Tongue (tissue), 3 donors: Measurements from ENCODE around the gene ENG. TPM values are rescaled to one million over a fixed set of nuclear protein-coding genes. Genes with fewer than 3 reads are reported as not detected.
A peak's percentile ranks its signal among the peaks of the same experiment; 100 is the strongest.

Experiments used
- DNase-seq: peaks from one replicate; pipeline ENCODE4 v3.0.0-alpha.2; 2015
- small RNA-seq: library from RNA; depleted of rRNA; stranded (forward); fragments of <200 nt; gene quantifications from one replicate; pipeline ENCODE3, GENCODE V24; 2014; ENCODE audit warnings: low replicate concordance
- total RNA-seq: library from RNA; depleted of rRNA; stranded (reverse); fragments of >200 nt; gene quantifications from one replicate; pipeline ENCODE4 v1.2.3, GENCODE V29; 2014

The ENG gene
- total RNA-seq, 1 donor from 2014 or later, result 11.6 TPM

DNA sequence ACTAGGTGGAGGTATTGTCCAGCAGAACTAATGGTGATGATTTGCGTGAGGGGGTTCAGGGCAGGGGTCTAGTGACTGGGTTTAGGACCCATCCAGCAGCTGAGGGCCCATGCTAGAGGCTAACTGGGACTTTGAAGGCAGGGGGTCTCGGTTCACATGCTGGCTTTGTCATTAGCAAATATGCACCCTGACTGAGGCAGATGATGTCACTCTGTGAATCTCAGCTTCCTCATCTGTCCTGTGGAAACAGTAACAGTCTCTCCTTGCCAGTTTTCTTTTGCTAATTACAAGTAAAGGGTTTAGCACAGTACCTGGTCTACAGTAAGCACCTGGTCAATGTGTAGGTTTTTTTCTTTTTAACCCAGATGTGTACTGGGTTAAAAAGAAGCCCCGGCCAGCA, 81.2 kb downstream of the ENG start:
- DNase-seq, result no peak

DNA sequence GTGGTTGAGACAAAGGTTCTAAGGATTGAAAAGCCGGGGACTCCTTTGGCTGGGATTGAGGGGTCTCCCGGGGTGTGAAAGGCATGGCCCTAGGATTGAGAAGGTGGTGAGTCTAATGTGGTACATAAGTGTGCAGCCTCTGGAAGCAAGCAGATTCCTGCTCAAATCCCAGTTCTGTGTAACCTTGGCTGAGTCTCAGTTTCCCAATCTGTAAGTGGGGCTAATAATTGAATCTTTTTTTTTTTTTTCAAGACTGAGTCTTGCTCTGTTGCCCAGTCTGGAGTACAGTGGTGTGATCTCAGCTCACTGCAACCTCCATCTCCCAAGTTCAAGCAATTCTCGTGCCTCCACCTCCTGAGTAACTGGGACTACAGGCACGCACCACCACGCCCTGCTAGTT, 81.9 kb downstream of the ENG start:
- no peak for DNase-seq

DNA sequence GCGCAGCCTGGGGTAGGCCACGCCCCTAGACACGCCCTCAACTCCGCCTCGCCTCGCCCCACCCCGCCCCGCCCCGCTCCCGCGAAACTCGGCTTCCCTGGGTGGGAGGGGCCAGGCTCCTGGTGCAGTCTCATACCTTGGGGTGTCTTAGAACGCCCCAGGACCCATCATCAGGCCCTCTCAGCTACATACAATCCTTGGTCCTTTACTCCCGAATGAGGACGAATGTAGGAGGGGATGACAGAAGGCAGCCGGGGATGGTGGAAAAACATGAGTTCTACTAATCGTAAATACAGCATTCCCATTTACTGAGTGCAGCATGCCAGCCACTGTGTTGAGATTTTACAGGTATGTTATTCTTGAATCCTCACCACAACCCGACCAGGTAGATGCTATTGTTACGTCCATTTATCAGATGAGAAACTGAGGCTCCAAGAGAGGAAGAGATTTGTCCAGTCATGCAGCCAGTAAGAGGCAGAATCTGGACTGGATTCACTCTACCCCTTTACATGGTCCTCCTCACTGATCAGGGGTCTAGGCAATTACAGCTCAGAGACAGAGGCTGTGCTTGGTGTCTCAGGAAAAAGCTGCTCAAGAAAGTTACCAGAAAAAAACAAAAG, 82.8 kb downstream of the ENG start:
- no peak for DNase-seq

DNA sequence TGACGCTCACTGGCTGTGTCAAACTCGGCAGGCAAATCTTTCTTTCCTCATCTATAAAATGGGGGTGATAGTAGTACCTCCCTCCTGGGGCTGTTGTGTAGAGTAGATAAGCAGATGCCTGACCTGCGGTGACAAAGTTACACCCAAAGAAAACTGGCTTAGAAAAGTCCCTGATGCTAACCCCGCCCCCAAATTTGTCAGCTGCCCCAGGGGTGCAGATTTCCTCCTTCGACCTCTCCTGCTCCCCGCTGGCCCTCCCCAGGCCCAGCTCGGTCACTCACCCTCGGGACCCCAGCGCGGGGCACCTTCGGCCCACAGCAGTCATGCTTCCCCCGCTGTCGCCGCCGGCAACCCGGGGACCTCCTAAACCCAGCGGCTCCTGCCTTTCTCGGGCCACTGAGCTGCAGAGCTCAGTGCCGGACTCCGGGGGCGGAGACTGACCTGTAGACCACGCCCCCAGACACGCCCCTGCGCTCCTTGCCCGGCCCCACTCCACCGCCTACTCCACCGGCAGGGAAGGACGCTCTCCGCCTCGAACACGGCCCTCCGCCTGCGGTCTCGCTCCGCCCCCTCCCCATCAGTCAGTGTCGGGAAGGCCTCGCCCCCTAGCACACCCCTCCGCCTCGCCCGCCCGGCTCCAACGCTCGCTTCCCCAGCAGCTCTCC, 83.4 kb downstream of the ENG start:
- DNase-seq, result peak; percentile 99

DNA sequence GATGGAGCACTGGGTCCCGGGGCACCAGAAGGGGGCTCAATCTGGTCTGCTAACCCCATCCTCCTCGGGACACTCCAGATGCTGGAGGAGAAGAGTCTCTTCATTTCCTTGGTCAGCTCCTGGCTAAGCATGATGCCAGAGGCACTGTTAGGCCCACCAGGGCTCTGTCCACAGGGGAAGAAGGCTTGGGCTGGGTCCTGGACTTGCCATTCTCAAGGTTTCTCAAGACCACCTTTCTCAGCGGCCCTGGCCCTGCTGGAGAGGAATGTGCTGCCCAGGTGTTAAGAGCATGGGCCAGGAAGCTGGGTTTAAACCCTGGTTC, 83.9 kb downstream of the ENG start:
- no peak for DNase-seq

DNA sequence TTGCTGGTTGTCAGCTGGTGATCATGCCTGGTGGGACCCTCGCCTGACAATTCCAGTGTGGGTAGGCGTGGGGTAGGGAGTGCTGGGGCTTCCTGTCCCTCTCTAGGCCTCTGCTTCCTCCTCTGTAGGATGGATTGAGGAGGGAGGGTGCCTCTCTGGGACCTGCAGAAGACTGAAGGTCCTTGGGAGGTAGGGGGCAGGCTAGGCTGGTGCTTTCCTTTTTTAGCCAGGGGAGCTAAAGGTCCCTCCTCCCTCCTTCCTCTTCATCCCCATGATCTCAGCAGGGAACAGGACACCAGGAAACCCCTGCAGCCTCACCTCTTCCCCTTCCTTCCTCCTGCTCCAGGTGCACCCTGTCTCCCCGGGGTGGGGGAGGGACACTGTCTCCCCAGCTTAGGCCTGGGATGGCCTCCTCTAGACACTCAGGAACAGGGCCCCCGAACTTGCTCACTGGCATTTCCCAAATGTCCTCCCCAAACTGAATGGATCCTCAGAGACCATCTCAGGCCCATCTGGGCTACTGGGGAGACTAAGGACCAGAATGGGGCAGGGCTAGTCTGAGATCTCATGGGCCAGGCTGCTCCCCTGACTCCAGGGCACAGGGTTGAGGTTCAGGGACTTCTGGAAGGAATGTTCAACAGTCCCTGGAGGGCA, 84.4 kb downstream of the ENG start:
- no peak for DNase-seq

DNA sequence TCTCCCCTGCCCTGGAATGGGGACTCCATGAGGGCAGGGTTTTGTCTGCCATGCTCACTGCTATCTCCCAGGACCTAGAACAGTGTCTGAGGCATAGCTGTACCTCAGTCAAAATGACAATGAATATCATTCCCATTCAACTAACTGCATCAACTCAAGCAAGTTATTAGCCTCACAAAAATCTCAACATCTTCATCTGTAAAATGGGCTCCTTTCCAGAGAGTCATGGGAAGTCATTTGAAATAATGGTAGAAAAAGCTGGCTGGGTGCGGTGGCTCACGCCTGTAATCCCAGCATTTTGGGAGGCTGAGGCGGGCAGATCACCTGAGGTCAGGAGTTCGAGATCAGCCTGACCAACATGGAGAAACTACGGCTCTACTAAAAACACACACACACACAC, 85.4 kb downstream of the ENG start:
- DNase-seq, result no peak

DNA sequence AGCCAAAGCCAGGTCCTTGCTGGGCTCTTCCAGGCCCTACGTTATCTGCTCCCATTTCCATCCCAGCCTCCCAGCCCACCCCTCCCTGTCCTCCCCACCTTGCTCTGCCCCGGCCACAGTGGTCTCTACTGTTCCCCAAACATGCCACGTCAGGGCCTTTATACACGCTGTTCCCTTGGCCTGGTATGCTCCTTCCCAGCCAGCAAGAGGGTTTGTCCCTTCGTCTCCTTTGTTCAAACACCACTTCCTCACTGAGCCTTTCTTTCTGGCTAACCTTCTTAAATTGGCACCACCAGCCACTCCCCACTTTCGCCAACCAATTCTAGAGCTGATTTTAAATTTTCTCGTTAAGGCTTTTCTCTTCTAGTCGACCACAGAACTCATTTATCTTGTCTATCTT, 85.8 kb downstream of the ENG start:
- DNase-seq, result no peak

DNA sequence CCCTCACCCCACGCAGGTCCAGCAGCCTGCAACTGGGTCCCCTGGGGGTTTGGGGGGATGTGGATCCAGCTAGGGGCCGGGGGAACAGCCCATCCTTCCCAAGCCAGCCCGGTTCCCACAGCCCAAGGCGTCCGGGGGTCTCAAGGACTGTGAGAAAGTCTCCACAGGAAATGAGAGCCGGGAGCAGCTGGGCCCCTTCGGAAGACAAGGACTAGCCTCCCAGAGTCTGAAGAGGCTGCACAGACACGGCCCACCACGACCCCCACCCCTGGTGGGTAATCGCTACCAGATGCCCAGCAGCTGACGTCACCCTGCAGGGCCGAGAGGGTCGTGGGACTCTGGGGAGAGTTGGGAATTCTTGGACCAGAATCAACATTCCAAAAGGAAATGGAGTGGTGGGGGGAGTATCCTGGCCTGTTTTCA, 86.5 kb downstream of the ENG start:
- peak; percentile 69 for DNase-seq

DNA sequence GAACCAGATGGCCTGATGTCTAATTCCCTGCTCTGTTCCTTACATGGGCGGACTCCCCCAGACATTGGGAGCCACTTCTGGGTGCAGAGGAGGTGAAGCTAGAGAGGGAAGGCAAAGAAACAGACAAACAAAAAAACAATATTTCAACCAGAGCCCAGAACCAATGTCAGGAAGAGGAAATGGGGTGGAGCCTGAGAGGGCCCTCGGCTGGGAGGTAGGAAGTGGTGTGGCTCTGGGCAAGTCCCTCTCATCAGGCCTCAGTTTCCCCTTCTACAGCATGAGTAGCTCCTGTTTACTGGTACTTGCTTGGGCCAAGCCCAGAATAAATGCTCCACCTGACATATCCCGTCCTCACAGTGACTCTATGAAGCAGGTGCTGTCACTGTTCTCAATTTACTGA, 87.0 kb downstream of the ENG start:
- DNase-seq, result no peak

DNA sequence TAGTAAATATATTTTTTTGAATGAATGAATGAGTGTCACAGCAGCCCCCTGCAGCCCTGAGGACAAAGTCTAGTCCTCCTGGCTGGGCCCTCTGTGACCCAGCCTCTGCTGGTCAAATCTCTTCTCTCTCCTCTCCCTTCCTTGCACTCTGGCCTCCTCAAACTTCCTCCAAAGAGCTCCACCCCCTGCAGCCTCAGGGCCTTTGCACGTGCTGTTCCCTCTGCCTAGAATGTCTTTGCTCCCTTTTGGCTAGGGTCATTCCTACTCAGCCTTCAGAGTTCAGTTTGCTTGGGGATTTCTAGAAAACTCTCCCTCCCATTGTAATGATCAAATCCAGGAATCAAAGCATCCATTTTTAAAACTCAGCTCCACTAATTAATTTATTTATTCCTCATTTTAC, 89.0 kb downstream of the ENG start:
- no peak for DNase-seq

Small RNA genes lying within 50 kb of the gene (small RNA-seq; reads per million reads assigned to genes)
- gene MIR4672, result 0.16 reads per million, percentile 9 among the genes with 10 or more reads in this experiment
- not detected for gene RF00019
- not detected for gene RNA5SP296

Other genes starting within 250 kb of the ENG start
- 12.8 TPM for gene STXBP1, start 242.4 kb downstream of the ENG start, total RNA-seq
- gene CFAP157, start 147.7 kb downstream of the ENG start, total RNA-seq, result not detected
- gene PTRH1, start 139.0 kb downstream of the ENG start, total RNA-seq, result 7.3 TPM
- gene TTC16, start 138.6 kb downstream of the ENG start, total RNA-seq, result not detected
- 2.8 TPM for gene TOR2A, start 119.4 kb downstream of the ENG start, total RNA-seq
- 13.6 TPM for gene SH2D3C, start 76.0 kb downstream of the ENG start, total RNA-seq
- 47.2 TPM for gene CDK9, start 68.6 kb downstream of the ENG start, total RNA-seq
- 52.9 TPM for gene FPGS, start 51.8 kb downstream of the ENG start, total RNA-seq
- gene AK1, start 23.0 kb upstream of the ENG start, total RNA-seq, result 416 TPM
- gene ST6GALNAC6, start 44.9 kb upstream of the ENG start, total RNA-seq, result 34.0 TPM
- gene ST6GALNAC4, start 62.4 kb upstream of the ENG start, total RNA-seq, result 39.8 TPM
- not detected for gene PIP5KL1, start 76.1 kb upstream of the ENG start, total RNA-seq
- gene DPM2, start 83.2 kb upstream of the ENG start, total RNA-seq, result 11.6 TPM
- 13.6 TPM for gene EEIG1, start 126.3 kb upstream of the ENG start, total RNA-seq
- gene NAIF1, start 212.7 kb upstream of the ENG start, total RNA-seq, result 9.6 TPM
- gene SLC25A25, start 213.6 kb upstream of the ENG start, total RNA-seq, result 39.2 TPM